Choroid plexus epithelial cell (primary cell): ENCODE measurements around the gene GAGE10.

Experiments
- DNase-seq: peaks from one replicate; pipeline ENCODE4 v3.0.0-alpha.2; 2010; ENCODE audit warnings: low read depth
- H3K4me3 ChIP-seq: 2 replicates; pipeline ENCODE4 v1.5.1; 2011; ENCODE audit warnings: low read depth, mild to moderate bottlenecking, control low read depth, low read length, moderate library complexity
- TF ChIP-seq, protein P1 (sequence below): conservative IDR thresholded peaks from 2 replicates; pipeline ENCODE4 v1.5.1; 2011; ENCODE audit warnings: low read depth, mild to moderate bottlenecking, control low read depth, inconsistent platforms, low read length, moderate library complexity

The GAGE10 gene

GRCh38 chrX:49269010-49269766 is 34.3 kb upstream of the GAGE10 start:
- peak; percentile 98 for DNase-seq
- TF ChIP-seq, protein P1, sequence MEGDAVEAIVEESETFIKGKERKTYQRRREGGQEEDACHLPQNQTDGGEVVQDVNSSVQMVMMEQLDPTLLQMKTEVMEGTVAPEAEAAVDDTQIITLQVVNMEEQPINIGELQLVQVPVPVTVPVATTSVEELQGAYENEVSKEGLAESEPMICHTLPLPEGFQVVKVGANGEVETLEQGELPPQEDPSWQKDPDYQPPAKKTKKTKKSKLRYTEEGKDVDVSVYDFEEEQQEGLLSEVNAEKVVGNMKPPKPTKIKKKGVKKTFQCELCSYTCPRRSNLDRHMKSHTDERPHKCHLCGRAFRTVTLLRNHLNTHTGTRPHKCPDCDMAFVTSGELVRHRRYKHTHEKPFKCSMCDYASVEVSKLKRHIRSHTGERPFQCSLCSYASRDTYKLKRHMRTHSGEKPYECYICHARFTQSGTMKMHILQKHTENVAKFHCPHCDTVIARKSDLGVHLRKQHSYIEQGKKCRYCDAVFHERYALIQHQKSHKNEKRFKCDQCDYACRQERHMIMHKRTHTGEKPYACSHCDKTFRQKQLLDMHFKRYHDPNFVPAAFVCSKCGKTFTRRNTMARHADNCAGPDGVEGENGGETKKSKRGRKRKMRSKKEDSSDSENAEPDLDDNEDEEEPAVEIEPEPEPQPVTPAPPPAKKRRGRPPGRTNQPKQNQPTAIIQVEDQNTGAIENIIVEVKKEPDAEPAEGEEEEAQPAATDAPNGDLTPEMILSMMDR: no peak
- H3K4me3 ChIP-seq: peak overlapping the region; percentile 73

GRCh38 chrX:49269767-49270248 is 33.6 kb upstream of the GAGE10 start, which contains the start of gene PPP1R3F:
PPP1R3F (plus strand) TSS chrX:49269793; CDS start chrX:49269870, 77 bp downstream.
- TF ChIP-seq, protein P1: no peak
- no peak for DNase-seq
- peak within 1 kb of the TSS; percentile 73 for H3K4me3 ChIP-seq

- peak overlapping the region; percentile 69 for H3K4me3 ChIP-seq
Observed at GRCh38 chrX:49270249-49270921, 33.1 kb upstream of the GAGE10 start.

GRCh38 chrX:49271341-49271740 is 32.1 kb upstream of the GAGE10 start:
- no peak overlapping the region for H3K4me3 ChIP-seq
- no peak for DNase-seq
- TF ChIP-seq, protein P1: no peak

More at GRCh38 chrX:49270249-49270921, 33.1 kb upstream of the GAGE10 start:
- DNase-seq: no peak
- TF ChIP-seq, protein P1: no peak

- no peak for DNase-seq
Observed at GRCh38 chrX:49272421-49272820, 31.0 kb upstream of the GAGE10 start.

GRCh38 chrX:49273181-49273727 is 30.2 kb upstream of the GAGE10 start:
- H3K4me3 ChIP-seq: no peak overlapping the region
- TF ChIP-seq, protein P1: no peak
- no peak for DNase-seq

More at GRCh38 chrX:49272421-49272820, 31.0 kb upstream of the GAGE10 start:
- TF ChIP-seq, protein P1: no peak
- no peak overlapping the region for H3K4me3 ChIP-seq
